Activated T-cell treated with anti-CD3 and anti-CD28 coated beads, Interleukin-2, amount 50 U/mL, for 72 hours (primary cell): ENCODE measurements around the gene PRR30. TPM values are rescaled to one million over a fixed set of nuclear protein-coding genes. Genes with fewer than 3 reads are reported as not detected.
"Not testable (repeated sequence)": the region's sequence is repeated elsewhere in the genome, so short reads cannot be mapped to it uniquely, and the experiment has no call there.

ENCODE experiments used
- ATAC-seq, 2 donors: fragments of 150-1000 bp; cut with Tn5 transposase; replicated peaks in 1 of 2; 2 replicates each; pipeline ENCODE4 v1.10.0; 2021; ENCODE audit warnings: moderate library complexity in 2 of 2, mild to moderate bottlenecking in 1 of 2
- DNase-seq, 2 donors: peaks; one replicate each; pipeline ENCODE4 v3.0.0; 2021 to 2022; ENCODE audit warnings: mixed read lengths in 1 of 2
- H3K27ac Mint-ChIP-seq: one replicate; pipeline ENCODE4 v1.8.0; 2022; ENCODE audit warnings: mild to moderate bottlenecking, moderate library complexity, mixed read lengths
- H3K27me3 Mint-ChIP-seq: one replicate; pipeline ENCODE4 v1.8.0; 2022; ENCODE audit warnings: low read depth, mixed read lengths
- H3K36me3 Mint-ChIP-seq, 2 donors: one replicate each; pipeline ENCODE4 v1.8.0; 2022; ENCODE audit warnings: mixed read lengths in 2 of 2, mild to moderate bottlenecking in 1 of 2; ENCODE audit not compliant: insufficient read depth in 2 of 2
- H3K4me1 Mint-ChIP-seq: one replicate; pipeline ENCODE4 v1.8.0; 2022; ENCODE audit warnings: low read depth, mixed read lengths
- H3K4me3 Mint-ChIP-seq, 2 donors: one replicate each; pipeline ENCODE4 v1.8.0; 2022; ENCODE audit warnings: mild to moderate bottlenecking in 2 of 2, mixed read lengths in 2 of 2, moderate library complexity in 2 of 2
- H3K9me3 Mint-ChIP-seq, 2 donors: one replicate each; pipeline ENCODE4 v1.8.0; 2022; ENCODE audit warnings: mixed read lengths in 2 of 2
- total RNA-seq, 2 donors: library from RNA; stranded (reverse); gene quantifications; one replicate each; pipeline ENCODE4 v1.2.3, GENCODE V29; 2022

The PRR30 gene
- total RNA-seq, result not detected

DNA sequence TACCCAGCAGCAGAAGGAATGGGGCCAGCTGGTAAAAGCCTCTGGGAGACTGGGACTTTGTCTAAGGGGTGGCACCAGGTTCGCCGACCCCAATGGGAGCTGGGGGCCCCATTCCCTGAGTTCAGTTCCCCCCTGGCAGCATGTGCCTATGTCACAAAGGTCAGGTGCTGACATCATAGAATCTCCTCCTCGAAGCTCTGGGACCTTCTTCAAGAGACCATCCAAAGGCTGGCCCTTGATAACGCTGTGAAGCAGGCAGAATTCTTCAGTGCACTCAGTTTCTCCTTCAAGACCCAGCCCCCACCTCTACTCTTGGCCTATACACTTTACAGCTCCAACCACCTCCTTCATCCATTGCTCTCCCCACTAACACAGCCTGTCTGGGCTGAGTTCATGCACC is at the start of gene PRR30:
Gene PRR30 (minus strand): TSS at position 101 of the 400 bp plus-strand sequence. CDS start 1,081 bp downstream, outside the sequence.
- ATAC-seq, result no peak
- peaks cover 0 to 6% of the 10 kb centered on the region in 2 donors for H3K9me3 Mint-ChIP-seq
- no peak within 1 kb of the TSS for H3K4me3 Mint-ChIP-seq
- peaks cover 13% of the 10 kb centered on the region for H3K27me3 Mint-ChIP-seq
- peaks cover 0 to 2% of the 10 kb centered on the region in 2 donors for H3K36me3 Mint-ChIP-seq
- H3K4me1 Mint-ChIP-seq, result peaks cover 8% of the 10 kb centered on the region
- no peak for DNase-seq
- no peak within 1 kb of the TSS for H3K27ac Mint-ChIP-seq

DNA sequence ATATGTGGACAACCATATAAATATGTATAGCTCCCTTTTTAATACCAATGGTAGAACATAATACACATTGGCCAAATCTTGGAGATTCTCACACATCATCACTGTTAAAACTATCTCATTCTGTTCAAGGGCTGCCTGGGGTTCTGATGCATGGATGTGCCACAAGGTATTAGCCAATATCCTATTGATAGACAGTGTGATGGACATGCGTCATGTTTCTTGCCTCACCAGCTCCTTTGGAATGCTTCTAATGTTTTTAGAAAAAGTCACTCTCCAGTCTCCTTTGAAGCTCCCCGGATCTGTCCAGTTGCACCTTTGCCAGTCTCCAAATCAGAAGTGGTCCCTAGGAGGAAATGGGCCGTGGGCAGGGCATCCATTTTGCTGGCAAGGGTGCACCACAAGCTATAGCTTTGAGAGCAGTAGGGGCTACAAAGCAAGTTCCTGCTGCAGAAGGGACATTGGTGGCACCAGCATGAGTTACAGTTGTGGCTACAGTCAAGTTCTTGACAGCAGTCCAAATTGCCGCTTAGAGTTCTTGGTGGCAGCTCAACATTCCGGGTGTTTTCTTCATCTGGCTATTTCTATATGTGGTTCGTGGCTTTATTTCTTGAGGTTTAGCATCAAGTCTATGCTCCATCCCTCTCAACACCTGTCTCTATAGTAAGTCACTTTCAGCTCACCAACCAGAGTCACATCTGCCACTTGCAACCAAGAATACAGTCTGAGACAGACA is 47.6 kb upstream of the PRR30 start:
- Mint-ChIP-seq H3K36me3 (no peaks in the 10 kb centered on the region), H3K27ac (no peak overlapping the region), H3K4me3 (no peak overlapping the region), H3K9me3 (no peaks in the 10 kb centered on the region), H3K4me1 (no peaks in the 10 kb centered on the region), H3K27me3 (peaks cover 34% of the 10 kb centered on the region)
- ATAC-seq (no peak), DNase-seq (no peak)

DNA sequence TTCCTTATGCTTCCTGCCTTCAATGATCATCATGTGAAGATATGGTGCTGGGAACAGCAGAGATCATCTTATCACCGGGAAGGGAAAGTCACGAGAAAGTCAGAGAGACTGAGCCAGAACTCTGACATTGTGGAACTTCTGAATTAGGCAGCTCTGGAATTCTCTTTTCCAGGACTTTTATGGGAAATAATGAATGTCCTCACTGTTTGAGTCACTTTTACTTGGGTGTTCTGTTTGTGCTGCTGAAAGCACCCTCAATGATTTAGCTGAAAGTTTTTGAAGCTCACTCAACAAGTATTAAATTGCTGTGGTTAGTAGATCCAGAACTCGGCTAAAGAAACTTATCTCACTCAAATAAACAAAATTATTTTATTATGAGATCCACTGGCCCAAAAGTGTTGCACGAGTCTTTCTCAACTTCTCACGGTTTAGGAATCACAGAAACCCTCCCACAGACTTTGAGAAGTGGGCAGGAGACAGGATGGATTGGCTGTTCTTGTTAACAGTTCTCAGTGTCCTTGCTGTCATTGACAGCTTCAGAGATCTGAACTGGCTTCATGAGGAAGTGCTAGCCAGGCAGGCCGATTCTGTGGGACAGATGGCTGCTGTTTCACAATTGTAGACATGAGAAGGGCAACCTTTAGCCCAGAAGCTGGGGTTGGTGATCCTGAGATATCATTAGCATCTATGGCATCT is 46.3 kb upstream of the PRR30 start:
- H3K27me3 Mint-ChIP-seq, result peaks cover 47% of the 10 kb centered on the region
- no peaks in the 10 kb centered on the region for H3K36me3 Mint-ChIP-seq
- no peak overlapping the region for H3K27ac Mint-ChIP-seq
- no peak overlapping the region for H3K4me3 Mint-ChIP-seq
- no peak for DNase-seq
- no peaks in the 10 kb centered on the region for H3K4me1 Mint-ChIP-seq
- no peak for ATAC-seq
- H3K9me3 Mint-ChIP-seq, result no peaks in the 10 kb centered on the region

DNA sequence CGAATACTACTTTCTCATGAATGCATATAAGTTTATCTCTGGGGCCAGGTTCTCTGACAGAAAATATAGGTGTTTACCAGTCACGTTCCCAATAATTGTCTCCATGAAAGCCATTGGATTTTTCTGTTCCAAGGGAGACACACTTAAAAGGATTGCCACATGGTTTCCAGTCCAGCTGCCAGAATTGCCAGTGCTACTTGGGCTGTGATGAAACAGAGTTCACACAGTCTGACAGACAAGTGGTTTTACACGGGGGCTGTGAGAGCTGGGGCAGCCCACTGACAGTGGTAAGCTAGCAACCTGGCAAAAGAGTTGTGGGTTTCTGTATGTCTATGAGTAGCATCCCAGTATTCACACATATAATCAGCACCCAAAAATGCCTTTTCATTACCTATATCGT is 44.9 kb upstream of the PRR30 start:
- H3K4me3 Mint-ChIP-seq, result no peak overlapping the region
- no peak for ATAC-seq
- H3K27me3 Mint-ChIP-seq, result peaks cover 50% of the 10 kb centered on the region
- no peaks in the 10 kb centered on the region for H3K9me3 Mint-ChIP-seq
- H3K4me1 Mint-ChIP-seq, result no peaks in the 10 kb centered on the region
- no peaks in the 10 kb centered on the region for H3K36me3 Mint-ChIP-seq
- no peak for DNase-seq
- no peak overlapping the region for H3K27ac Mint-ChIP-seq

DNA sequence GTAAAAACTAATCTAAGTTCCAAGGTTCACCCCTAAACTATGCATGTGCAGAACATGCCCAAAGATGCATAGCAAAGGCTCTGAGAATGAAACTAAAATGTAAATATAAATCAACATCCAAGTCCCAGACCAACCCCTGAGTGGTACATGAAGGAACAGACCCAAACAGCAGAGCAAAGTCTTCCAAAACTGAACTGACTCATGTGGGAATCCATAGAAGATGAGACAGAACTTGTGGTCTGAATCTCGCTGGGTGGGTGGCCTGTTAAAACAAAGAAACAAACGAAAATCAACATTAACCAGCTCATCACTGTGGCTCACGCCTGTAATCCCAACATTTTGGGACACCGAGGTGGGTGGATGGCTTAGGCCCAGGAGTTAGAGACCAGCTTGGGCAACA is 43.1 kb upstream of the PRR30 start:
- H3K4me1 Mint-ChIP-seq, result no peaks in the 10 kb centered on the region
- DNase-seq, result no peak
- no peak for ATAC-seq
- H3K27ac Mint-ChIP-seq, result no peak overlapping the region
- no peak overlapping the region for H3K4me3 Mint-ChIP-seq
- H3K27me3 Mint-ChIP-seq, result peaks cover 52% of the 10 kb centered on the region
- no peaks in the 10 kb centered on the region for H3K9me3 Mint-ChIP-seq
- H3K36me3 Mint-ChIP-seq, result no peaks in the 10 kb centered on the region

DNA sequence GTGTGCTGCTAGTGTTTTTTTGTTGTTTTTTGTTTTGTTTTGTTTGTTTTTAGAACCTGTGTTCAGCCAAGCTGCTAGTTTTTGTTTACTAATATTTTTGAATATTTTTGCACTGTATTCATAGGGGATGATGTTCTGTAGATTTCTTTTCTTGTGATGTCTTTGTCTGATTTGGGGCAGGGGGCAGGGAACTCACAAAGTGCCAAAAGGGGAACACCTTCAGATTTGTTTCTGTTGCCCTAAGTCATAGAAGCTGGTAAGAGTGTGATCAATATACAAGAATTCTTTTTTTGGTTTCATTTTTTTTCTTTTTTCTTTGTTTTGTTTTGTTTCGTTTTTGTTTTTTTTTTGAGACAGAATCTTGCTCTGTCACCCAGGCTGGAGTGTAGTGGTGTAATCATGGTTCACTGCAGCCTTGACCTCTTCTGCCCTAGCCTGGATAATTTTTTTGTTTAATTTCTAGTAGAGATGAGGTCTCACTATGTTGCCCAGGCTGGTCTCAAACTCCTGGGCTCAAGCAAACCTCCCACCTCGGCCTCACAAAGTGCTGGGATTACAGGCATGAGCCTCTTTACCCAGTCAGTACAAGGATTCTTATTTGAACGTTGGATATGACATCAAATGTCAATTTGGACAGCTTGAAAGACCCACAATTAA is 40.3 kb upstream of the PRR30 start:
- Mint-ChIP-seq H3K27me3 (peaks cover 39% of the 10 kb centered on the region), H3K36me3 (no peaks in the 10 kb centered on the region), H3K9me3 (no peaks in the 10 kb centered on the region), H3K4me3 (no peak overlapping the region), H3K27ac (no peak overlapping the region), H3K4me1 (no peaks in the 10 kb centered on the region)
- no peak for ATAC-seq
- DNase-seq, result no peak

DNA sequence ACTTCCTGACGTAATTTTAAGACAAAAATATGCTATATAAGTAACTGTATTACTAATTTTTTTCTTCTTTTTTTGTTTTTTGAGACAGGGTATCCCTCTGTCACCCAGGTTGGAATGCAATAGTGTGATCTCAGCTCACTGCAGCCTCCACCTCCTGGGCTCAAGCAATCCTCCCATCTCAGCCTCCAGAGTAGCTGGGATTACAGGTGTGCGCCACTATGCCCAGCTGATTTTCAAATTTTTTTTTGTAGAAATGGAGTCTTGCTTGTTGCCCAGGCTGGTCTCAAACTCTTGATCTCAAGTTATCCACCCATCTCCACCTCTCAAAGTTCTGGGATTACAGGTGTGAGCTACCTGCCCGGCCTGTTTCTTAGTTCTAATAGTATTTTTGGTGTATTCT is 39.3 kb upstream of the PRR30 start:
- H3K36me3 Mint-ChIP-seq, result no peaks in the 10 kb centered on the region
- DNase-seq (no peak), ATAC-seq (no peak)
- H3K27me3 Mint-ChIP-seq, result peaks cover 29% of the 10 kb centered on the region
- H3K4me1 Mint-ChIP-seq, result no peaks in the 10 kb centered on the region
- H3K9me3 Mint-ChIP-seq, result no peaks in the 10 kb centered on the region
- no peak overlapping the region for H3K4me3 Mint-ChIP-seq
- H3K27ac Mint-ChIP-seq, result no peak overlapping the region

DNA sequence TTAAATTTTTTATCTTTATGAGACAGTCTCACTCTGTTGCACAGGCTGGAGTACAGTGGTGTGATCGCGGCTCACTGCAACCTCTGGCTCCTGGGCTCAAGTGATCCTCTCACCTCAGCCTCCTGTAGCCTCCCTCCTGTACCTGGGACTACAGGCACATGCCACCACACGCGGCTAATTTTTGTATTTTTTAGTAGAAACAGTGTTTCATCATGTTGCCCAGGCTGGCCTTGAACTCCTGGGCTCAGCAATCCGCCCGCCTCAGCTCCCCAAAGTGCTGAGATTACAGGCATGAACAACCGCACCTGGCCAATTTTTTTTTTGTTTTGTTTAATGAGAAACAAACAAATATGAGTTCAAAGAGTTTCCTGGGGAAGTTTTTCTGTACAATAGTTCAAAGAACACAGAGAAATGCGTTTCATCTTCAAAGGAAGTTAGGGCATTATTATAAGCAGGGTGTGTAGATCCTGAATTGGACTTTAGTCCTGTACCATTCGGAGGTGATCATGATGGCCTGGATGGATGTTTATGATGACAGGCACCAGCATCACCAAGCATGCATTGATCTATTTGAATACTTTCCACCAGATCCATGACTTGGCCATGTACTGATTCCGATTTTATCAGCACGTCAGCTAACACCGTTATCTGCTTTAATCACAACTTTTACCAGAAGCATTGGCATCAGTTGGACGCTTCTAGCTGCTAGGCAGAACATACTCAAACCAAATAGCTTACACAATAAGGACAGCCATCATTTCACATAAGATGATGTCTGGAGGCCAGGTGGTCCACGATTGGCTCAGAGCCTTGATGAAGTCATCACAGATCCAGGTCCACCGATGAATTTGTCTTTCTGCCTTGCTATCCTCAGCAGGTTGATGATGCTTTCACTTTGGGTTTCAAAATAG is 38.5 kb upstream of the PRR30 start:
- Mint-ChIP-seq H3K4me3 (no peak overlapping the region), H3K36me3 (no peaks in the 10 kb centered on the region), H3K9me3 (no peaks in the 10 kb centered on the region), H3K27ac (no peak overlapping the region), H3K4me1 (no peaks in the 10 kb centered on the region), H3K27me3 (peaks cover 29% of the 10 kb centered on the region)
- no peak for ATAC-seq
- no peak for DNase-seq

DNA sequence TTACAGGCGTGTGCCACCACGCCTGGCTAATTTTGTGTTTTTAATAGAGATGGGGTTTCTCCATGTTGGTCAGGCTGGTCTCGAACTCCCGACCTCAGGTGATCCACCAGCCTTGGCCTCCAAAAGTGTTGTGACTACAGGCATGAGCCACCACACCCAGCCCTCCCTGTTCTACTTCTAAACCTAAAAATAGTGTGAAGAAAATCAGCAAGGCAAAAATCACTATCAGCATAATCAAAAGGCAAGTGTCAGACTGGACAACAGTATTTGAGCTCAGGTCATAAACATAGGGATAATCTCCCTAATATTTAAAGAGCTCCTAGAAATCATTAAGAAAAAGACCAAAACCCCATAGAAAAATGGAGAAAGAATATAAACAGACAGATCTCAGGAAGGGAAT is 36.6 kb upstream of the PRR30 start:
- H3K27ac Mint-ChIP-seq, result not testable (repeated sequence)

DNA sequence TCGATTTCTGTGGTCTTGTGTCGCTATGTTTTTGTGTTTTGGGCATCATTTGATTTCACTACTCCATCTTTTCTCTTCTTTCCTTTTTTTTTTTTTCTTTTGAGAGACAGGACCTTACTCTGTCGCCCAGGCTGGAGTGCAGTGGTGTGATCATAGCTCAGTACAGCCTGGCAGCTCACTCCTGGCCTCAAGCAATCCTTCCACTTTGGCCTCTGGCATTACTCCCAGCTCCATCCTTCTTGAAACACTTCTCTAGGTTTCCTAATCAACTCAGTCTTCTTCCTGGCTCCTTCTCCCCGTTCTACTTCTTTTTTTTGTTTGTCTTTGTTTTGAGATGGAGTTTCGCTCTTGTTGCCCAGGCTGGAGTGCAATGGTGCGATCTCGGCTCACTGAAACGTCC is 36.1 kb upstream of the PRR30 start:
- no peak for ATAC-seq
- Mint-ChIP-seq H3K9me3 (no peaks in the 10 kb centered on the region), H3K4me3 (no peak overlapping the region), H3K36me3 (no peaks in the 10 kb centered on the region), H3K27me3 (peaks cover 22% of the 10 kb centered on the region), H3K4me1 (no peaks in the 10 kb centered on the region), H3K27ac (no peak overlapping the region)
- DNase-seq, result no peak

More for the DNA sequence above, 36.6 kb upstream of the PRR30 start:
- not testable (repeated sequence) for ATAC-seq, H3K9me3 Mint-ChIP-seq, DNase-seq, H3K4me1 Mint-ChIP-seq, H3K4me3 Mint-ChIP-seq, H3K36me3 Mint-ChIP-seq
- H3K27me3 Mint-ChIP-seq, result peaks cover 21% of the 10 kb centered on the region

DNA sequence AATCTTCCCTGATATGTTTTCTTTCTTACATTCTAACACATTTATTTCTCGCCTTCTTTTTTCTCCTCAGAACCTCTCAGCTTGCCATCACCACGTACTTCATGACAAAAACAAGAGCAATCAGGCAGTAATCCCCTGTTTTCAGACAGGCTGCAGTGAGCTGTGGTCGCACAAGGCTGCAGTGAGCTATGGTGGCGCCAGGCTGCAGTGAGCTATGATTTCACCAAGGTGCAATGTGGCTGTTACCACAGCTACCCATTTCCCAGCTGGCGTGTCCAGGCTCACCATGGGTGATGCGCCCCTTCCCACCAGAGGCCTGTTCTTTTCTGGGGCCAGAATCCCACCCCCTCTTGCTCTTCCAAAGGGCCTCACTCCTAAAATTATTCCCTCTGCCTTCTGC is 35.4 kb upstream of the PRR30 start:
- Mint-ChIP-seq H3K27me3 (peaks cover 22% of the 10 kb centered on the region), H3K27ac (no peak overlapping the region), H3K9me3 (no peaks in the 10 kb centered on the region), H3K4me1 (no peaks in the 10 kb centered on the region), H3K4me3 (no peak overlapping the region), H3K36me3 (no peaks in the 10 kb centered on the region)
- no peak for ATAC-seq
- DNase-seq, result no peak

DNA sequence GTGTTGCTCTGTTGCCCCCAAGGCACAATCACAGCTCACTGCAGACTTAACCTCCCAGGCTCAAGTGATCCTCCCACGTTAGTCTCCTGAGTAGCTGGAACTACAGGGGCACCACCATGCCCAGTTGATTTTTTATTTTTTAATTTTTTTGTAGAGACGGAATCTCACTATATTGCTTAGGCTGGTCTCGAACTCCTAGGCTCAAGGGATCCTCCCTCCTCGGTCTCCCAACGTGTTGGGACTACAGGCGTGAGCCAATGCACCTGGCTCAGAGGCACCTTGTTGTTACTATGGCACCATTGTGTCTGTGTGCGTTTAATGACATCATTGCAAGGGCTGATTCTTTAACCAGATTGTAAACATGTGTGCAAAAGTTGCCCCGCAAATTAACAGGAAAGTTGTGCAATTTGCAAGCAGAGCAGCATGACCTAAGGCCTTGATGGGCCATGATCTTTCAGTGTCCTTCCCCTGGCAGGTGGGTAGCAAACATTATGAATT is 32.2 kb upstream of the PRR30 start:
- Mint-ChIP-seq H3K27ac (no peak overlapping the region), H3K36me3 (no peaks in the 10 kb centered on the region), H3K27me3 (peaks cover 17% of the 10 kb centered on the region), H3K9me3 (no peaks in the 10 kb centered on the region), H3K4me3 (no peak overlapping the region), H3K4me1 (no peaks in the 10 kb centered on the region)
- ATAC-seq (no peak), DNase-seq (no peak)
